Stimulated activated CD8-positive, alpha-beta memory T cell treated with anti-CD3 and anti-CD28 coated beads, Interleukin-7, amount 100 ng/mL, for 48 hours (primary cell): ENCODE measurements around the gene TCF12.
"Not testable (repeated sequence)": the region's sequence is repeated elsewhere in the genome, so short reads cannot be mapped to it uniquely, and the experiment has no call there.

Source experiments
- DNase-seq, 2 donors: peaks; one replicate each; pipeline ENCODE4 v3.0.0-alpha.2; 2020; ENCODE audit warnings: low read depth in 1 of 2; ENCODE audit errors: extremely low read depth in 1 of 2

TCF12 gene

DNA sequence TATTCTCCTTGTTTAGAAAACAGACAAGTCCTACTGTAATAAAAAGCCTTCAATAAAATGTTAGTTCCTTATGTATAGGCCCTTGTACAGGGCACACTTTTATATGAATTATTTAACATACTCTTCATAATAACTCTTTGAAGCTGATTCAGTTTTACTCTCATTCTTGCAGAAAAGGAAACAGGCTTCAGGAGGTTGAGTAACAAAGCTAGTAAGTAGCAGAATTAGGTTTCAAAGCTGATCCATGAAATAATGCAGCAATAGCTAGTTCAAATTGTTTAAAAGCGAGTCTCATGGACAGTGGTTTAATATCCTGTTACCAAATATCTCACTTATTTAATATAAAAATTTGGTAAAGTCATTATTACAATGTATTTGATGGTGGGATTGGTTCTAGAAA, 25.0 kb downstream of the TCF12 start:
- DNase-seq: no peak

DNA sequence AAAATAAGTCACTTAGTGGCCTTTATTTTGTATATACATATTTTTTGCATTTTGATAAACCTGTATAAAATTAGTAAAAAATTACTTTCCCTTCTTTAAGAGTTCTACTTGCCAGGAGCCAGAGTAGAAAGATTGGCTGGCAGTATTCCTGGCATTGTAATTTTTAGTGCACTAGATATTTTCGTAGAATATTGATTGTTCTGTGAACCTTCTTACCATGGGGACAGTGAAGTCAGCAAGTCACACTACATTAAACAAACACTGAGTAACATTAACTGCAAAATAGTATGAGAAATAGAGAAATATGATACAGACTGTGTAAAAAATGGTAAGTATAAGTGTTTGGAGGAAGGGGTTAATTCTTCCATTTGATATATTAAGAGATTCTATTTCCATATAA, 26.0 kb downstream of the TCF12 start:
- no peak for DNase-seq

DNA sequence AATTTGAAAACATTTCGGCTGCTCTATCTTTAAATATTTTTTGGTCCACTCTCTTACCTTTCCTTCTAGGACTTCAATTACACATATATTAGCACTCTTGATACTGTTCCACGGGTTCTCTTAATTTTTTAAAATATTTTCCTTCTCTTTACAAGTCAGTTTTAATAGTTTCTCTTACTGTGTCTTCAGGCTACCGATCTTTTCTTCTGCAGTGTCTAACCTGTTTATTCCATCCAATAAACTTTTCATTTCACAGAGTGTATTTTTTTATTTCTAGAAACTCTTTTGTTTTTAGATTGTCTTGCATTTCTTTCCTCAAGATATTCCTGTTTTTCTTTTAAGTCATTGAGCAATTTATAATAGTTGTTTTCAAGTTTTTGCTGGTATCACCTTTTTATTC, 27.7 kb downstream of the TCF12 start:
- DNase-seq: no peak

DNA sequence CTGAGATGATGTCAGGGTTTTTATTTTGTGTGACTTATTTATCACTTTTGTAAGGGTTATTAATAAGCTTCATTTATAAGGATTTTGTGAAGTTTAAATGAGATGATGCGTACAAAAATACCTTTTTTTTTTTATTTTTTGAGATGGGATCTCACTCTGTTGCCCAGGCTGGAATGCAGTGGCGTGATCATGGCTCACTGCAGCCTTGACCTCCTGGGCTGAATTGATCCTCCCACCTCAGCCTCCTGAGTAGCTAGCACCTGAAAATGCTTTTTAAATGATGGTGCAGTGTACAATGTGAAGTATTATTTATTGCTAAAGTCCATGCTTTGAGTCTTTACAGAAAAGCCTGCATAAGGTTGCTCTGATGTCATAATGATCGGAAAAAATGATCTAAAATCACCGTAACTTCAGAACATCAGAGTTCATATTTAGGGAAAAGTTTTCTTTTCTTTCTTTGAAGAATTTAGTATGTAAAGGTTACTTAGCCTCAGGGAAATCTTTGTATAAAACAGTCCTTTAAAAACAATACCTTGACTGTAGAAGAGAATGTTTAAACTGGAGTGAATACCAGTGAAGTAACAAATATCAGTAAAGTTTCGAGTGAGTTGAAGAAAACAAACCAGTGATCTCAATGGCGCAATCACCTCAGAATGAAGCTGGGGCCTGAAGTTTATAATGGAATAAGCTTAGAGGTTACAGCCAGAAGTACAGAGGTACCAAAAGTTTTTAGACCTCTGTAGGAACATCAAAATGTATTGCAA, 29.7 kb downstream of the TCF12 start:
- no peak for DNase-seq

- DNase-seq: no peak
Measured at GRCh38 chr15:56948764-56949101, 30.3 kb downstream of the TCF12 start.

DNA sequence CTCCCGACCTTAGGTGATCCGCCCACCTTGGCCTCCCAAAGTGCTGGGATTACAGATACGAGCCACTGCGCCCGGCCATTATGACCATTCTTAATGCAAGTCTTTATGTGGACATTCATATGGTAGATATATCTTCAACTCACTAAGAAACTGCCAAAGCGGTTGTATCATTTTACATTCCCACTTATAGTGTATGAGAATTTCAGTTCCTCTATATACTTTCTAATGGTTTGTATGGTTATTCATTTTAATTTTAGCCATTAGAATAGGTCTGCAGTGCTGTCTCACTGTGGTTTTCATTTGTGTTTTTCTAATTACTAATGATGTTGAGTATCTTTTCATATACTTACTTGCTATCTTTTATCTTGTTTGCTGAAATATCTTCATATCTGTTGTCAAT, 32.5 kb downstream of the TCF12 start:
- DNase-seq: no peak

- DNase-seq: no peak
Measured at GRCh38 chr15:56953790-56954189, 35.3 kb downstream of the TCF12 start.

- DNase-seq: not testable (repeated sequence)
Measured at GRCh38 chr15:56955011-56955410, 36.6 kb downstream of the TCF12 start.

DNA sequence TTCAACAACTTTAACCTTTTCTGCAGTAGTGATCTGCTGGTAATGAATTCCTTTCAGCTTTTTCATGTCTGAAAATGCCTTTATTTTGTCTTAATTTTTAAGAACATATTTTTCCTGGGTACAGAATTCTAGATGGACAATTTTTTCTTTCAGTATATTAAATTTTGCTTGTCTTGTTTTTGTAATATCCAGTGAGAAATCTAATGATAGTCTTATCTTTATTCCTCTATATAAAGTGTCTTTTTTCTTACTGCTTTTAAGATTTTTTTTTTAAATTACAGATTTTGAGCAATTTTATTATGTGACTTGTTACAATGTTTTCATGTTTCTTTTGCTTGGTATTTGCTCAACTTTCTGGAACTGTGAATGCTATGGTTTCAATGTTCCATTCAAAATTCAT, 38.1 kb downstream of the TCF12 start:
- no peak for DNase-seq

DNA sequence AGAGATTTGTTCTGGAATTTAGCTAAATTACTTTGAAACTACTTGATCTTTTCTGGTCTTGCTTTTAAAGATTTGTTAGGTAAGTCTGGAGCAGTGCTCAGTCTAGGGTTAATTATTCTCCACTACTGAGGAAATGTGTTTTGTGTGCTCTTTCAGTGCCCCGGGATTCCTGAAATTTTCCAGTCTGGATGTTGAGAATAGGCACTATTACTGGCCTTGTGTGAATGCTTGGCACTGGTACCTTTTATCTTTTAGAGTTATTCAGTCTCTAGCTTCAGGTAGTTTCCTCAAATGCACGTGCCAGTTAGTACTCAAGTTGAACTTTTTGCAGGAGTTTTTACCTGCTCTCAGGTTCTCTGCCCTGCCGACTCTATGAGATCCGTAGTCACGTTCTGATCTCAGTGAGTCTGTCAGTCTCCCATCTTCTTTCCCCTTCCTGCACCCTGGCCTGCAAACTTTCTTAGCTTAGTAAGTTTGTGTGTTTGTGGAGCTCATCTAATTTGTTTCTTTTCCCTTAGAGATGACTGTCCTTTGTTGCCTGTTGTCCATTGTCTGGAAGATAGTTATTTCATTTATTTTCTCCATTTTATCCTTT, 39.5 kb downstream of the TCF12 start:
- DNase-seq: no peak

DNA sequence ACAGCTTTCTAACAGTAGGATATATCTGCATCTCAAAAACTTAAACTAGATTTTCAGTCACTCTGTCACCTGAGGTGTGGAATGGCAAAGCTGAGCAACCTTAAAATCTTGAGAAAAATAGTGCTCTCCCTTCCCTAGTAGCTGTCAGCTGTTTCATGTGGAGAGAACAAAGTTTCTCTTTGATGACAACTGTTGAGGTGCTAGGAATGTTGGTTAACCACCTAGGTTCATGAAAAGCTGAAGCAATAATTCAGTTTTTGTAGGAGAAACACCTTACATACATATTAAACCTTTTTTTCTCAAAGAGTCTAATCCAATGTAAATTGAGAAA, 40.8 kb downstream of the TCF12 start:
- no peak for DNase-seq

- no peak for DNase-seq
Measured at GRCh38 chr15:56960116-56960515, 41.7 kb downstream of the TCF12 start.

- DNase-seq: no peak
Measured at GRCh38 chr15:56963126-56963525, 44.7 kb downstream of the TCF12 start.

GRCh38 chr15:56963710-56964109, 45.3 kb downstream of the TCF12 start:
- no peak for DNase-seq

- DNase-seq: no peak
Measured at GRCh38 chr15:56964182-56964581, 45.7 kb downstream of the TCF12 start.

DNA sequence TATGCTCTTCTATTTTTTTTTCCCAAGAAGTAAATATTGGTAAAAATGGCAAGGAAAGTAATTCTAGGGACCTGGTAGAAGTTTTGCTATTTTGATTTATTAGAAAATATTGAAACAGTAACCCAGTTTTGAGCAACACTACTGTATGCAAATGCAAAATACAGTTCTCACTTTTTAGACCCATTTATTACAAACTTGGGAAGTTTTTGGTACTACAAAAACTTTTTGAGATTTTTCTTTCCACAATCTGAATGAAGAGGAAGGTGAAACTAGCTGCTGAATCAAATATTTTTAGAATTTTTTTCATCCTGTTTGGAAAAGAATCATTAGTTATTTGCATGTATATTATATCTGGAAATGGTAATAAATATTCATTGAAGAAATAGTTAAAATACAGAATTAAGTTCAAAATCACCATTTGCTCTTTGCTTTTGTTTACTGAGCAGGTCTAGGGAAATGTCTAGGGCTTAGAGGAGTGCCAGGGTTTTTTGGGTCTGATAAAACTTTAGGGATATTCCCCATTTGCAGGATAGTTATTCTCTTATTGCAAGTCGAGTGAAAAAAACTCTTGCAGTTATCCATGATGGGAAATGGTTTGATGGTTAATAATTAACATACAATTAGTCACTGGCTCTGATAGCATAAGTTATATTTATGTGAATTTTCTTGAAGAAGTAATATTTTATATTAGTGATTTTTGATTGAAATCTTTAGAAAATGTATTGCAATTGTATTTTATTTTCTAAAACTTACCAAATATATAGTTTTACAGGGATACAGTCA, 47.0 kb downstream of the TCF12 start:
- DNase-seq: no peak

GRCh38 chr15:56967336-56967735, 48.9 kb downstream of the TCF12 start:
- DNase-seq: no peak

DNA sequence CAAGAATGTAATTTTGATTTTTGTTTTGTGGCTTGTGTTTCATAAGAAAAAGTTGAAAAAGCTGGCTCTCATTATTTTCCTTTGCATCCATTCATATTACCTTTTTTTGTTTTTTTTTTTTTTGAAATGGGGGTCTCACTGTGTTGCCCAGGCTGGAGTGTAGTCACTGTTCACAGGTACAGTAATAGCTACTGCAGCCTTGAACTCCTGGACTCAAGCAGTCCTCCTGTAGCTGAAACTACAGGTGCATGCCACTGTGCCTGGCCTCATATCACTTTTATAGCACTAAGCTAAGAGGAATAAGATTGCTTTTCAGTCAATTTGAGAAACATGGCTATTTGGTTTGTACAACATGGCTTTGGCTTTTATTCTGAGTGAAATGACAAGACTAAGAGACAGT, 49.8 kb downstream of the TCF12 start:
- DNase-seq: no peak

DNA sequence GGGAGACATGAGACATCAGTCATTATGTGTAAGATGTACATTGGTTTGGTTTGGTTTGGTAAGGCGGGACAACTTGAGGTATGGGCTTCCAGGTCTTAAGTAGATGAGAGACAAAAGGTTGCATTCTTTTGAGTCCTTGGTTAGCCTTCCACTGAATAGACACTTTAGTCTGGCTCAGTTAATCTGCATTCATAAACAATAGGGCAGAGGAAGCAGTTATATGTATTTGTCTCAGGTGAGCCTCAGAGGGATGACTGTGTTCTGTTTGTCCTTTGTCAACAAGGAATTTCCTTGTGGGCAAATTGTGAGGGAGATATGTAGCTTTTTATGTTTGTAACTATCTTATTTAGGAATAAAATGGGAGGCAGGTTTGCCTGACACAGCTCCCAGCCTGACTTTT, 50.4 kb downstream of the TCF12 start:
- DNase-seq: no peak

DNA sequence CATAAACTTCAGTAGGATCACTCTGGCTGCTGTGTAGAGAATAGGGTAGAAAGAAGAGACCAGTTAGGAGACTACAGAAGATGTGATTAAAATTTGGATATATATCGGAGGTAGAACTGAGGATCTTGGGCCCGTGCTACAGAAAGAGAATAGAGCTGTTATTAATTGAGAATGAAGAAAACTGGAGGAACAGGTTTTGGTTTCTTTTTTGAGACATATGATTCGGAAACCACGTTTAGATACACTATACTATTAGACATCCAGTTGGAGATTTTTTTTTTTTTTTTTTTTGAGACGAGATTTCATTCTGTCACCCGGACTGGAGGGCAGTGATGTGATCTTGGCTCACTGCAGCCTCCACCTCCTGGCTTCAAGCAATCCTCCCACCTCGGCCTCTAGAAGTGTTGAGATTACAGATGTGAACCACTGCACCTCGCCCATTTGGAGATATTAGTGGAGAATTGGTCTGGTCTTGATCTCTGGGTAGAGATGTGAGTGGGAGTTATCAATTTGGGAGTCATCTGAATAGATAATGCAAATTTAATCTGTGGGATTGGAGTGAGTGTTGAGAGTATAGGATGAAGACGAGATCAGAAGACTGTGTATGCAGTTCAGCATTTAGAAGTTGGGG, 50.9 kb downstream of the TCF12 start:
- no peak for DNase-seq

GRCh38 chr15:56971571-56971970, 53.1 kb downstream of the TCF12 start:
- no peak for DNase-seq

- DNase-seq: no peak
Measured at GRCh38 chr15:56972016-56972415, 53.6 kb downstream of the TCF12 start.
